Hematopoietic multipotent progenitor cell (in vitro differentiated cells): ENCODE results near the gene ISLR. TPM values are rescaled to one million over a fixed set of nuclear protein-coding genes. Genes with fewer than 3 reads are reported as not detected.
A peak's percentile ranks its signal among the peaks of the same experiment; 100 is the strongest.

Experiments used
- DNase-seq, 3 donors: peaks; one replicate each; pipeline ENCODE4 v3.0.0-alpha.2; 2011 to 2015; ENCODE audit warnings: low read depth in 2 of 3, low spot score in 2 of 3
- total RNA-seq: library from RNA; depleted of rRNA; stranded (reverse); fragments of >200 nt; gene quantifications from one replicate; pipeline ENCODE4 v1.2.3, GENCODE V29; 2012

The ISLR gene
- total RNA-seq = not detected

GRCh38 chr15:74173380-74174218 is at the start of gene ISLR:
Gene ISLR (plus strand): TSS chr15:74173710. CDS start chr15:74174859, 1,149 bp downstream.
- peak in 1 of 3 donors; percentile 7 for DNase-seq

- DNase-seq = no peak
Measured at GRCh38 chr15:74124196-74124595, 49.3 kb upstream of the ISLR start.

GRCh38 chr15:74124759-74125158 is 48.8 kb upstream of the ISLR start:
- no peak for DNase-seq

GRCh38 chr15:74127255-74127953 is 46.1 kb upstream of the ISLR start:
- peak; percentile 61 to 89 (median 83) for DNase-seq

GRCh38 chr15:74127954-74128784 is 45.3 kb upstream of the ISLR start:
- DNase-seq = no peak

GRCh38 chr15:74128785-74129585 is 44.5 kb upstream of the ISLR start:
- DNase-seq = no peak

- no peak for DNase-seq
Measured at GRCh38 chr15:74129586-74130154, 43.8 kb upstream of the ISLR start.

- peak in 1 of 3 donors; percentile 43 for DNase-seq
Measured at GRCh38 chr15:74130155-74130848, 43.2 kb upstream of the ISLR start, which contains the start of gene ISLR2. Gene ISLR2 (plus strand): TSS chr15:74130586. CDS start chr15:74132755, 2,169 bp downstream.

DNA sequence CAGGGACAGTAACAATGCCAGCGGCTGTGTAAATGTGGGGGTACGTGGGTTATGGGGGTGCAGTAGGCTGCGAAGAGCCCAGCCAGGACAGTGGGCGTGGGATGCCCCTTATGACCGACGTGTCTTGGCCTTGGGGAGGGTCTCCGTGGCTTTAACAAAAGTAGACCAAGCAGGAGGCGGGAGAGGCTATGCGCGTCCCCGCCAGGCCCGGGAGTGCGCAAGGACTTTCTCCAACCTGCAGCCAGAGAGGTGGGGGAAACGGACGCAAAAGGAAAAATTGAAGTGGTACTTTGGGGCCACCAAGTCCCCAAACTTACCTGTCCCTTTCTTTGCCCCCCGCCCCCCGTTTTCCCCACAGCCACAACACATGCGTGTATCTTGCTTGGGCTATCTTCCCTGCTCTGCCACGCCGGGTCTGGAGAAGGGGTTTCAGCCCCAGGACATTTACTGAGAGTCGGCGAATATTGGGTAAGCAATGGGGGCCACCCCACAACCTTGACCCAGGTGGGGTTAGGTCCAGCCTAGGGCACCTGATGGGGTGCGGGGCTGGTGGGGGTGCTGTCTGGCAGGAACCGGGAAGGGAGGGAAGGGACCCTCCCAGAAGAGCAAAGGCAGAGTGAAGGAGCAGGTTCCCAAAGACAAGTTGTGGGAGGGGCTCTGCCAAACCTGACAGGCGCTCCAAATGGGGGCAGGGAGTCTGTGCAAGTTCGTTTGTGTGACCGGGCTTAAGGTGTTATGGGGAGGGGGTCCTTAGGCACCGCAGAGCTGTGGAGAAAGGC is 42.5 kb upstream of the ISLR start:
- no peak for DNase-seq

DNA sequence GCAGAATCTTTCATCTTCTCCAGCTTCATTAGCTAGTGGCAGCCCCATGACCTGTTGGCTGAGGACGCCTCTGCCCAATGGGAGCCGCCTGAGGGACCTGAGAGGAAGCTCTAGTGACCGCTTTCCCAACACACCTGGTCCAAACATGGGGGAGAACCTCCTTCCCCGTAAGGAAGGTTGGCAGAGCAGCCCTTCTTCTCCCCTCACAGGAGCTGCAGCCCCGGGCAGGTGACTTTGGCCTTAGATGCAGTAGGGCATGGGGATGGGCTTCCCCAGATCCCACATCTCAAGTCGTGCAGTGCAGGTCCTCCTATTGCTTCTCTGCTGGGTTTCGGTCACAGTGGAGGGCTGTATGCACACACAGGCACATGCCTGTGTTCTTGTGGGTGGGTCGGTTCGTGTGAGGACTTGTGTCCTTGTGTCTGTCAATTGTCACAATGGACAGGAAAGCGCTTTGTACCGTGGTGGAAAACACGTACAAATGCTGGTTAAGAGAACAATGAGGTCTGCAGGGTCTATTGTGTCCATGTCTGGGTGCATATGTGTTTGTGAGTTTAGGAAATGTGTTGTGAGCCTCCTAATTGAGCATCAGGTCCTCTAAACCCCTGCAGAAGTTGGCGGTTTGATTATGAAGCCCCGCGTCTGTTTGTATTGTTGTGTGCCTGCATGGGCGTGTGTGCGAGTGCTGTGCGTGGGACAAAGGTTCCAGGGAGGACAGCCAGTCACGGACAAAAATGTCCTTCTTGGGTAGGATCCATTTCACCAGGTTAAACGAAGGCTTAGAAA is 41.7 kb upstream of the ISLR start:
- DNase-seq = no peak

DNA sequence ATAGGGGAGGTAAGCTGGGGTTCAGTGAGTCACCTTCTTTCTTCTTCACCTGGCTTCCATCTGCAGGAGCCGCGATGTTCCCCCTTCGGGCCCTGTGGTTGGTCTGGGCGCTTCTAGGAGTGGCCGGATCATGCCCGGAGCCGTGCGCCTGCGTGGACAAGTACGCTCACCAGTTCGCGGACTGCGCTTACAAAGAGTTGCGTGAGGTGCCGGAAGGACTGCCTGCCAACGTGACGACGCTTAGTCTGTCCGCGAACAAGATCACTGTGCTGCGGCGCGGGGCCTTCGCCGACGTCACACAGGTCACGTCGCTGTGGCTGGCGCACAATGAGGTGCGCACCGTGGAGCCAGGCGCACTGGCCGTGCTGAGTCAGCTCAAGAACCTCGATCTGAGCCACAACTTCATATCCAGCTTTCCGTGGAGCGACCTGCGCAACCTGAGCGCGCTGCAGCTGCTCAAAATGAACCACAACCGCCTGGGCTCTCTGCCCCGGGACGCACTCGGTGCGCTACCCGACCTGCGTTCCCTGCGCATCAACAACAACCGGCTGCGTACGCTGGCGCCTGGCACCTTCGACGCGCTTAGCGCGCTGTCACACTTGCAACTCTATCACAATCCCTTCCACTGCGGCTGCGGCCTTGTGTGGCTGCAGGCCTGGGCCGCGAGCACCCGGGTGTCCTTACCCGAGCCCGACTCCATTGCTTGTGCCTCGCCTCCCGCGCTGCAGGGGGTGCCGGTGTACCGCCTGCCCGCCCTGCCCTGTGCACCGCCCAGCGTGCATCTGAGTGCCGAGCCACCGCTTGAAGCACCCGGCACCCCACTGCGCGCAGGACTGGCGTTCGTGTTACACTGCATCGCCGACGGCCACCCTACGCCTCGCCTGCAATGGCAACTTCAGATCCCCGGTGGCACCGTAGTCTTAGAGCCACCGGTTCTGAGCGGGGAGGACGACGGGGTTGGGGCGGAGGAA is 40.5 kb upstream of the ISLR start:
- DNase-seq = no peak

- DNase-seq = no peak
Measured at GRCh38 chr15:74133694-74134386, 39.7 kb upstream of the ISLR start.

- DNase-seq = peak in 2 of 3 donors; percentile 47 to 48
Measured at GRCh38 chr15:74134387-74135027, 39.0 kb upstream of the ISLR start.

DNA sequence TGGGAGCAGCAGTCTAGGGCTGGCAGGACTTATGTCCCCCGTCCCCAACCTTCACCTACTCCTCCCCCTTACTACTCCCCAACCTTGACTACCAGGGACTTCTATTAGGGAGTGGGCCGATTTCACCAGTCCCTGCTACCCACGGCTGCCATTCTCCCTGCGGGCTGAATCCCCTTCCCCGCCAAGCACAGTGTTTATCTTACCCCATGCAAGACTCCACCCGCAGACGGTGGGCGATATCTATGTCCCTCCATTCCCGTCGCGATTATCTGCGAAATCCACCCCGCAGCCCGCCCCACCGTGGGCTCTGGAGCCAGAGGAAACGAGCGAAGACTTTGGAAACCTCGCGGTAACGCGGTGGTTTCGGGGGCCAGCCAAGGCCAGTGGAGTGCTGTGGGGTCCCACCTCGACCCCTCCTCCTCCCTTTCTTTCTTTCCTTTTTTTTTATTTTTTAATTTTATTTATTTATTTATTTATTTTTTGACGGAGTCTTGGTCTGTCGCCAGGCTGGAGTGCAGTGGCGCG is 38.4 kb upstream of the ISLR start:
- no peak for DNase-seq

DNA sequence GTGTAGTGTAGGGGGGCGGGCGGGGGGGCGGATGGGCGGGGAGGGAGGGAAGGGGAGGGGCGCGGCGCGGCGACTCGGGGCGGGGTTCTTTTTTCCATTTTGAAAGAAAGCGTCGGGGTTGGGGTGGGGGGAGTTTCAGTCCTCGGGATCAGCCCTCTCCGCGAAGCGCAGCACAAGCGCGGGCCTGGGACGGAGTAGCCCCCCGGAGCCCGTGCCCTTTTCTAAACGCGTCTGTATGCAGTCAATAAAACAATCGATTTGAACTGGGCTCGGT is 37.0 kb upstream of the ISLR start:
- DNase-seq = no peak
